NCI-H1417 (cell line): Measurements from ENCODE around the gene NLRP7.

ENCODE experiments used
- DNase-seq, 3 experiments: peaks; one replicate each; lab custom pipeline; 2025; lab: John Stamatoyannopoulos, UW

The NLRP7 gene

DNA sequence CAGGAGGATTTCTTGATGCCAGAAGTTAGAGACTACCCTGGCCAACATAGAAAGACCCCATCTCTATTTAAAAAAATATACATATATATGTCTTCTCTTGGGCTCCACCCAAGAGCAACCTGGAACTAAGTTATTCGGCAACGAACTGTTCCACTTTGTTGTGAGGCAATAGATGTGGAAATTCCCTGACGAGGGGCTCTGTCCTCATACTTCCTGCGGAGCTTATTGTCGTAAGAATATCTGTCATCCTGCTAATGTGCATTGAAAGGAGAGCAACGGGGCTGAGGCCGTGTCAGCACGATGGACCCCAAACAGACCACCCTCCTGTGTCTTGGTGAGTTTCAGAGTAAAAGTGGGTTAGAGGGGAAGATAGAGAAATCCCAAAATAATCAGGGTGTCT, 73.3 kb downstream of the NLRP7 start, which contains the start of gene FCAR:
Gene FCAR (plus strand): TSS at position 246 of the 400 bp plus-strand sequence. CDS start 55 bp downstream, at position 301.
- DNase-seq = no peak
